ENCODE data around the gene SLC5A9. TPM values are rescaled to one million over a fixed set of nuclear protein-coding genes. Genes with fewer than 3 reads are reported as not detected.
"Not testable (repeated sequence)": the region's sequence is repeated elsewhere in the genome, so short reads cannot be mapped to it uniquely, and the experiment has no call there.

Gene SLC5A9
- total RNA-seq, 1 donor from 2014 or later, result 7.2 TPM

DNA sequence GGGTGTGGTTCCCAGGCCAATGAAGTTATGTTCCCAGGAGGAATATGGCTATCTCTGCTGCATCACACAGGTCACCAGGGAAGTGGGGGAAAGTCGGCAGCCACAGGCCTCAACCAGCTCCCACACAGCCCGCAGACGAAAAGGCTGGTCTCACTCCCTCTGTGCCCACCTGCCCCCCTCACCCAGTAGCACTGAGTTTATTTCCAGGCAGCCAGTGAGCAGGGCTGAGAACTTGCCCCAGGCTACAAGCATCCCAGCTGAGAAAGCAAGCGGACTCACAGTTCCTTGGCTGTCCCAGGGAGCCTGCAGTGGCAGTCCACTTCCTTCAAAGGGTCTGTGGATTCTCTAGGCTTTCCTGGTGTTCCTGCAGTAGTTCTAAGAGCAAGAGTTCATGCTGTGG lies 68.9 kb downstream of the SLC5A9 start:
- Mint-ChIP-seq H3K9me3 (ENCODE audit: low read depth) (peaks cover 5% of the 10 kb centered on the region), H3K36me3 (ENCODE audit: insufficient read depth) (peaks cover 3% of the 10 kb centered on the region), H3K27me3 (no peaks in the 10 kb centered on the region), H3K4me3 (ENCODE audit: low read depth) (no peak overlapping the region), H3K27ac (no peak overlapping the region), H3K4me1 (ENCODE audit: low read depth) (peaks cover 2% of the 10 kb centered on the region)
- DNase-seq (ENCODE audit: low spot score, unreplicated experiment), result no peak
- TF ChIP-seq, protein P1, sequence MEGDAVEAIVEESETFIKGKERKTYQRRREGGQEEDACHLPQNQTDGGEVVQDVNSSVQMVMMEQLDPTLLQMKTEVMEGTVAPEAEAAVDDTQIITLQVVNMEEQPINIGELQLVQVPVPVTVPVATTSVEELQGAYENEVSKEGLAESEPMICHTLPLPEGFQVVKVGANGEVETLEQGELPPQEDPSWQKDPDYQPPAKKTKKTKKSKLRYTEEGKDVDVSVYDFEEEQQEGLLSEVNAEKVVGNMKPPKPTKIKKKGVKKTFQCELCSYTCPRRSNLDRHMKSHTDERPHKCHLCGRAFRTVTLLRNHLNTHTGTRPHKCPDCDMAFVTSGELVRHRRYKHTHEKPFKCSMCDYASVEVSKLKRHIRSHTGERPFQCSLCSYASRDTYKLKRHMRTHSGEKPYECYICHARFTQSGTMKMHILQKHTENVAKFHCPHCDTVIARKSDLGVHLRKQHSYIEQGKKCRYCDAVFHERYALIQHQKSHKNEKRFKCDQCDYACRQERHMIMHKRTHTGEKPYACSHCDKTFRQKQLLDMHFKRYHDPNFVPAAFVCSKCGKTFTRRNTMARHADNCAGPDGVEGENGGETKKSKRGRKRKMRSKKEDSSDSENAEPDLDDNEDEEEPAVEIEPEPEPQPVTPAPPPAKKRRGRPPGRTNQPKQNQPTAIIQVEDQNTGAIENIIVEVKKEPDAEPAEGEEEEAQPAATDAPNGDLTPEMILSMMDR (IDR thresholded peaks at IDR 0.05; ENCODE audit: unreplicated experiment), result no peak

DNA sequence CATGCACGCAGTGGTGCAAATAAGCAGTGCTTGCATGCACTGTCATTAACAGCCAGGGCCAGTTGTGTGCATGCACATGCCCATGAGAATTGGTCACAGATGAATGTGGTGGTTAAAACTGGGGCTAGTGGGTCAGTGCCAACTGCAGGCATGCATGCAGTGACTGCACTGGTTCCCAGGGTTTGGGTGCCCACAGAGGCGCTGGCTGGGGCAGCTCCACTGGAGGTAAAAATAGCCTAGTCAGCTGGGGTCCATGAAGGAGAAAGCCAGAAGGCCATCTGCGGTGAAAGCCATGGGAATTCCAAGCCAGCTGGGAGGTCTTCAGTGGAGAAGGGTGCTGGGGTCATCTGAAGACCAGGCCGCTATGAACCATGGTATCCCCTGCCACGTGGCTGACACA lies 70.2 kb downstream of the SLC5A9 start:
- Mint-ChIP-seq H3K9me3 (ENCODE audit: low read depth) (peaks cover 5% of the 10 kb centered on the region), H3K27ac (no peak overlapping the region), H3K4me1 (ENCODE audit: low read depth) (peaks cover 2% of the 10 kb centered on the region), H3K27me3 (no peaks in the 10 kb centered on the region), H3K4me3 (ENCODE audit: low read depth) (no peak overlapping the region), H3K36me3 (ENCODE audit: insufficient read depth) (peaks cover 3% of the 10 kb centered on the region)
- no peak for DNase-seq (ENCODE audit: low spot score, unreplicated experiment)
- TF ChIP-seq, protein P1 (IDR thresholded peaks at IDR 0.05; ENCODE audit: unreplicated experiment), result no peak

DNA sequence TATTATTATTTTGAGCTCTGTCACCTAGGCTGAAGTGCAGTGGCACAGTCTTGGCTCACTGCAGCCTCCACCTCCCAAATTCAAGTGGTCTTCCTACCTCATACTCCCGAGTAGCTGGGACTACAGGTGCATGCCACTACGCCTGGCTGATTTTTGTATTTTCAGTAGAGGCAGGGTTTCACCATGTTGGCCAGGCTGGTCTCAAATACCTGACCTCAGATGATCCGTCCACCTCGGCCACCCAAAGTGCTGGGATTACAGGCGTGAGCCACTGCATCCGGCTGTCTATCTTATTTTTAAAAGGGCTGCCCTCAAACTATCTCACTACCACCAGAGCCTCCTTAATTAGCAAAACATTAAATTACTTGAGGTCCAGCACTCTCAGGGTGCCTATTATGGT lies 71.6 kb downstream of the SLC5A9 start:
- DNase-seq (ENCODE audit: low spot score, unreplicated experiment); H3K27ac Mint-ChIP-seq; H3K4me3 Mint-ChIP-seq (ENCODE audit: low read depth); H3K9me3 Mint-ChIP-seq (ENCODE audit: low read depth); H3K27me3 Mint-ChIP-seq; H3K4me1 Mint-ChIP-seq (ENCODE audit: low read depth); H3K36me3 Mint-ChIP-seq (ENCODE audit: insufficient read depth): not testable (repeated sequence)

DNA sequence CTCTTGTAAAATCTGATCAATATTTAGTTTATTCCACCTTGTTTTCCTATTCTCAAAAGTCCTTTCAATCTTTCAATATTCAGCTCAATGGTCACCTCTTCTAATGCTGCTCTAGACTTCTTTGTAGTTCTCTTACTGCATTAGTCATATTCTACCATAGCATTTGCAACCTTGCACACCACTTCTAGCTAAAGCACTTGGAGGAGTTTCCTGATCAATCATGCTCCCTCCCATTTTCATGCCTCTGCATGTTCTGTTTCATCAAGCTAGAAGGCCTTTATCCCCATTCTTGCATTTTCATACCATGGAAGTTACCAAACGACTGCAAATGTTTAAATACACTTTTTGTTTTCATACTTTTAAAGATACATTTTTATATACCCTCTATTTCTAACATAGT lies 72.1 kb downstream of the SLC5A9 start:
- H3K27me3 Mint-ChIP-seq, result no peaks in the 10 kb centered on the region
- H3K9me3 Mint-ChIP-seq (ENCODE audit: low read depth), result peaks cover 3% of the 10 kb centered on the region
- H3K36me3 Mint-ChIP-seq (ENCODE audit: insufficient read depth), result peaks cover 3% of the 10 kb centered on the region
- H3K4me1 Mint-ChIP-seq (ENCODE audit: low read depth), result peaks cover 2% of the 10 kb centered on the region
- no peak overlapping the region for H3K4me3 Mint-ChIP-seq (ENCODE audit: low read depth)
- DNase-seq (ENCODE audit: low spot score, unreplicated experiment), result no peak
- H3K27ac Mint-ChIP-seq, result no peak overlapping the region
- TF ChIP-seq, protein P1 (IDR thresholded peaks at IDR 0.05; ENCODE audit: unreplicated experiment), result no peak

Other genes starting within 250 kb of the SLC5A9 start
- 11.8 and 14.5 TPM in 2 replicates for gene TRABD2B, start 225.3 kb upstream of the SLC5A9 start, total RNA-seq
- gene SPATA6, start 249.5 kb downstream of the SLC5A9 start, total RNA-seq, result 24.3 and 24.7 TPM in 2 replicates

All from progenitor cell of endocrine pancreas (in vitro differentiated cells).